ENCODE measurements around the gene GNGT2.

- TF ChIP-seq POLR2AphosphoS5 (IDR thresholded peaks at IDR 0.05; ENCODE audit: low read depth, low read length) (no peak), POLR2A (IDR thresholded peaks at IDR 0.05; ENCODE audit: low read depth, low read length) (no peak), TAF1 (IDR thresholded peaks at IDR 0.05; ENCODE audit: low read depth, low read length) (no peak)
Observed at GRCh38 chr17:49196520-49196919, 13.9 kb downstream of the GNGT2 start.
